GM19324 (cell line): ENCODE measurements around the gene ATP6V0A1.
"Not testable (repeated sequence)": the region's sequence is repeated elsewhere in the genome, so short reads cannot be mapped to it uniquely, and the experiment has no call there.

Source experiments
- ATAC-seq: cut with Tn5 transposase; IDR thresholded peaks from one replicate; pipeline ENCODE4 v1.9.1; 2021; ENCODE audit warnings: mild to moderate bottlenecking, moderate library complexity; ENCODE audit not compliant: unreplicated experiment, low FRiP score

ATP6V0A1 gene

GRCh38 chr17:42554250-42555121 is 95.8 kb downstream of the ATP6V0A1 start:
- peak; percentile 76 for ATAC-seq

- ATAC-seq: no peak
Measured at GRCh38 chr17:42555122-42555622, 96.5 kb downstream of the ATP6V0A1 start.

GRCh38 chr17:42555961-42556617 is 97.4 kb downstream of the ATP6V0A1 start:
- not testable (repeated sequence) for ATAC-seq

- ATAC-seq: no peak
Measured at GRCh38 chr17:42559075-42559474, 100.4 kb downstream of the ATP6V0A1 start.

- ATAC-seq: no peak
Measured at GRCh38 chr17:42560246-42560645, 101.6 kb downstream of the ATP6V0A1 start.

GRCh38 chr17:42561897-42562387 is 103.3 kb downstream of the ATP6V0A1 start, which contains the start of gene COASY:
Gene COASY, plus strand, starts transcription at chr17:42562148. Its CDS starts 475 bp downstream, at chr17:42562623.
- ATAC-seq: peak; percentile 61

- ATAC-seq: no peak
Measured at GRCh38 chr17:42562388-42563142, 103.9 kb downstream of the ATP6V0A1 start.

- no peak for ATAC-seq
Measured at GRCh38 chr17:42563143-42563509, 104.4 kb downstream of the ATP6V0A1 start.

GRCh38 chr17:42563543-42563942 is 104.9 kb downstream of the ATP6V0A1 start:
- ATAC-seq: no peak

- no peak for ATAC-seq
Measured at GRCh38 chr17:42563950-42564349, 105.3 kb downstream of the ATP6V0A1 start.

GRCh38 chr17:42564815-42565522 is 106.3 kb downstream of the ATP6V0A1 start:
- ATAC-seq: no peak

GRCh38 chr17:42565523-42566214 is 107.0 kb downstream of the ATP6V0A1 start:
- ATAC-seq: no peak

GRCh38 chr17:42566215-42566882 is 107.7 kb downstream of the ATP6V0A1 start:
- no peak for ATAC-seq

- ATAC-seq: peak; percentile 55
Measured at GRCh38 chr17:42566883-42567573, 108.3 kb downstream of the ATP6V0A1 start, which contains the start of gene MLX. Gene MLX, plus strand, starts transcription at chr17:42567100. Its CDS starts 25 bp downstream, at chr17:42567125.

GRCh38 chr17:42568341-42569111 is 109.8 kb downstream of the ATP6V0A1 start:
- ATAC-seq: no peak

GRCh38 chr17:42571435-42572225 is 113.0 kb downstream of the ATP6V0A1 start:
- no peak for ATAC-seq
